GM18517 (cell line): ENCODE results near the gene VSIG2.

Experiments
- ATAC-seq: cut with Tn5 transposase; IDR thresholded peaks from one replicate; pipeline ENCODE4 v1.9.1; 2021; ENCODE audit warnings: mild to moderate bottlenecking, moderate library complexity; ENCODE audit not compliant: unreplicated experiment

VSIG2 gene

GRCh38 chr11:124766156-124766555 lies 14.1 kb upstream of the VSIG2 start:
- no peak for ATAC-seq

GRCh38 chr11:124763156-124763947 lies 11.3 kb upstream of the VSIG2 start:
- ATAC-seq, result no peak

- peak; percentile 16 for ATAC-seq
Measured at GRCh38 chr11:124762624-124763155, 10.6 kb upstream of the VSIG2 start.

- ATAC-seq, result peak; percentile 29
Measured at GRCh38 chr11:124762105-124762623, 10.1 kb upstream of the VSIG2 start, which contains the start of gene ESAM. Gene ESAM (minus strand): TSS chr11:124762290. CDS start chr11:124762154, 136 bp downstream.

- peak; percentile 2 for ATAC-seq
Measured at GRCh38 chr11:124761301-124762104, 9.4 kb upstream of the VSIG2 start.

GRCh38 chr11:124760806-124761205 lies 8.8 kb upstream of the VSIG2 start:
- no peak for ATAC-seq

- ATAC-seq, result peak; percentile 41
Measured at GRCh38 chr11:124760205-124760652, 8.2 kb upstream of the VSIG2 start.

GRCh38 chr11:124759266-124760204 lies 7.5 kb upstream of the VSIG2 start:
- no peak for ATAC-seq

GRCh38 chr11:124758355-124759265 lies 6.6 kb upstream of the VSIG2 start:
- peak; percentile 41 for ATAC-seq

- no peak for ATAC-seq
Measured at GRCh38 chr11:124757320-124757719, 5.3 kb upstream of the VSIG2 start.

GRCh38 chr11:124756753-124757227 lies 4.7 kb upstream of the VSIG2 start:
- no peak for ATAC-seq

- ATAC-seq, result no peak
Measured at GRCh38 chr11:124756033-124756752, 4.1 kb upstream of the VSIG2 start.

GRCh38 chr11:124754710-124755109 lies 2.7 kb upstream of the VSIG2 start:
- no peak for ATAC-seq

- no peak for ATAC-seq
Measured at GRCh38 chr11:124754309-124754708, 2.3 kb upstream of the VSIG2 start.

- ATAC-seq, result no peak
Measured at GRCh38 chr11:124753624-124754023, 1.6 kb upstream of the VSIG2 start.

- ATAC-seq, result no peak
Measured at GRCh38 chr11:124753205-124753604, 1.1 kb upstream of the VSIG2 start.

- no peak for ATAC-seq
Measured at GRCh38 chr11:124752471-124753102, 532 bp upstream of the VSIG2 start.

- ATAC-seq, result no peak
Measured at GRCh38 chr11:124751391-124751740, 689 bp downstream of the VSIG2 start.
